ENCODE data around the gene NXF1.
"Not testable (repeated sequence)": the region's sequence is repeated elsewhere in the genome, so short reads cannot be mapped to it uniquely, and the experiment has no call there.

NXF1 gene

GRCh38 chr11:62787005-62787759 lies 18.1 kb downstream of the NXF1 start, which contains the start of gene TMEM179B:
TSS of gene TMEM179B (plus strand) at chr11:62787402. CDS start at chr11:62787432, 30 bp downstream.
- DNase-seq (ENCODE audit: low read depth in 2 of 2) = peak; percentile 90 to 97

- DNase-seq (ENCODE audit: low read depth in 2 of 2) = peak; percentile 60 to 63
Measured at GRCh38 chr11:62786318-62787004, 18.8 kb downstream of the NXF1 start.

GRCh38 chr11:62782753-62783152 lies 22.5 kb downstream of the NXF1 start:
- no peak for DNase-seq (ENCODE audit: low read depth in 2 of 2)

- no peak for DNase-seq (ENCODE audit: low read depth in 2 of 2)
Measured at GRCh38 chr11:62778441-62778840, 26.8 kb downstream of the NXF1 start.

GRCh38 chr11:62777389-62777788 lies 27.9 kb downstream of the NXF1 start:
- DNase-seq (ENCODE audit: low read depth in 2 of 2) = no peak

GRCh38 chr11:62775646-62776045 lies 29.6 kb downstream of the NXF1 start:
- DNase-seq (ENCODE audit: low read depth in 2 of 2) = no peak

- no peak for DNase-seq (ENCODE audit: low read depth in 2 of 2)
Measured at GRCh38 chr11:62774407-62774806, 30.8 kb downstream of the NXF1 start.

GRCh38 chr11:62771144-62772021 lies 33.9 kb downstream of the NXF1 start, which contains the start of gene TAF6L:
TSS of gene TAF6L (plus strand) at chr11:62771396. CDS start at chr11:62775784, 4,388 bp downstream.
- DNase-seq (ENCODE audit: low read depth in 2 of 2) = peak; percentile 74 to 87

- no peak for DNase-seq (ENCODE audit: low read depth in 2 of 2)
Measured at GRCh38 chr11:62770778-62771143, 34.5 kb downstream of the NXF1 start.

GRCh38 chr11:62760867-62761227 lies 44.4 kb downstream of the NXF1 start:
- DNase-seq (ENCODE audit: low read depth in 2 of 2) = not testable (repeated sequence)

- DNase-seq (ENCODE audit: low read depth in 2 of 2) = no peak
Measured at GRCh38 chr11:62757846-62758788, 47.1 kb downstream of the NXF1 start.

GRCh38 chr11:62755086-62755615 lies 50.1 kb downstream of the NXF1 start:
- DNase-seq (ENCODE audit: low read depth in 2 of 2) = no peak

- peak; percentile 94 to 95 for DNase-seq (ENCODE audit: low read depth in 2 of 2)
Measured at GRCh38 chr11:62753736-62754603, 51.3 kb downstream of the NXF1 start, which contains the start of gene ZBTB3. TSS of gene ZBTB3 (minus strand) at chr11:62754160. CDS start at chr11:62753664, 496 bp downstream.

GRCh38 chr11:62752994-62753735 lies 52.1 kb downstream of the NXF1 start:
- DNase-seq (ENCODE audit: low read depth in 2 of 2) = no peak

GRCh38 chr11:62752177-62752785 lies 53.0 kb downstream of the NXF1 start:
- DNase-seq (ENCODE audit: low read depth in 2 of 2) = no peak

- not testable (repeated sequence) for DNase-seq (ENCODE audit: low read depth in 2 of 2)
Measured at GRCh38 chr11:62749931-62750330, 55.3 kb downstream of the NXF1 start.

- no peak for DNase-seq (ENCODE audit: low read depth in 2 of 2)
Measured at GRCh38 chr11:62747475-62748160, 57.6 kb downstream of the NXF1 start.
